A549 (cell line): ENCODE results near the gene GRK6. TPM values are rescaled to one million over a fixed set of nuclear protein-coding genes. Genes with fewer than 3 reads are reported as not detected.

Experiments used
- ATAC-seq, 2 experiments: fragments of 200-7000 bp in 1 of 2; fragments of >200 bp in 1 of 2; cut with Nextera tagmentation in 1 of 2; cut with Tn5 transposase in 1 of 2; 3 replicates each; pipeline versions ENCODE4 v1.8.0 to v1.9.1; 2018 to 2020; ENCODE audit warnings: mild to moderate bottlenecking in 1 of 2, moderate library complexity in 1 of 2
- CTCF ChIA-PET: fragments of 300-600 bp; sonication (Branson Sonifier 250); formaldehyde crosslinking; extraction: SDS; loops from one replicate; lab custom pipeline; 2021; ENCODE audit warnings: antibody characterized with exemption, inconsistent platforms; lab: Yijun Ruan, JAX
- POLR2A ChIA-PET: fragments of 350-600 bp; formaldehyde crosslinking; extraction: SDS; loops from one replicate; lab custom pipeline; 2021; ENCODE audit warnings: antibody characterized with exemption, inconsistent platforms; lab: Yijun Ruan, JAX
- DNase-seq, 2 experiments: peaks; one replicate each; pipeline versions ENCODE4 v3.0.0 to v3.0.0-alpha.2; 2011 to 2016; ENCODE audit warnings: low read depth in 1 of 2, low spot score in 1 of 2
- FAIRE-seq: peaks from 2 replicates; lab custom pipeline; 2011; peaks lifted over from hg19 to GRCh38; lab: Jason Lieb, UNC
- H3K27ac ChIP-seq, 2 experiments: fragments of >200 bp; sonication (Bioruptor Twin); formaldehyde crosslinking; 3 replicates each; pipeline ENCODE4 v1.5.1; 2016 to 2017
- H3K4me1 ChIP-seq: fragments of >200 bp; sonication (Bioruptor Twin); formaldehyde crosslinking; 3 replicates; pipeline ENCODE4 v1.6.1; 2016
- H3K4me2 ChIP-seq: fragments of >200 bp; sonication (Bioruptor Twin); formaldehyde crosslinking; 3 replicates; pipeline ENCODE4 v1.6.1; 2016
- H3K4me3 ChIP-seq: fragments of >200 bp; sonication (Bioruptor Twin); formaldehyde crosslinking; 3 replicates; pipeline ENCODE4 v1.5.1; 2016
- H3K9me3 ChIP-seq: fragments of >200 bp; sonication (Bioruptor Twin); formaldehyde crosslinking; 3 replicates; pipeline ENCODE4 v1.6.1; 2016
- BHLHE40 ChIP-seq: IDR thresholded peaks from 2 replicates; pipeline ENCODE4 v1.6.1; 2012; ENCODE audit warnings: low read depth, low read length, inconsistent platforms
- CBX2 ChIP-seq: fragments of 200-600 bp; sonication (generic); IDR thresholded peaks from 2 replicates; pipeline ENCODE4 v1.6.1; 2016; ENCODE audit warnings: low read depth, mild to moderate bottlenecking, borderline replicate concordance
- CBX8 ChIP-seq: fragments of 200-600 bp; sonication (generic); IDR thresholded peaks from 2 replicates; pipeline ENCODE4 v1.6.1; 2016
- CEBPB ChIP-seq, 2 experiments: fragments of >200 bp in 1 of 2; sonication (Bioruptor Twin) in 1 of 2; formaldehyde crosslinking in 1 of 2; IDR thresholded peaks; 2 replicates each; pipeline ENCODE4 v1.6.1; 2012 to 2016
- CHD2 ChIP-seq: fragments of 150-350 bp; IDR thresholded peaks from 2 replicates; pipeline ENCODE4 v1.6.1; 2014; ENCODE audit warnings: low read length; ENCODE audit not compliant: partially characterized antibody
- EHMT2 ChIP-seq: fragments of 200-600 bp; sonication (generic); IDR thresholded peaks from 2 replicates; pipeline ENCODE4 v1.6.1; 2016; ENCODE audit warnings: antibody characterized with exemption, low read depth, mild to moderate bottlenecking, moderate library complexity
- FOSL2 ChIP-seq, 2 experiments: fragments of 450-650 bp in 1 of 2; fragments of >200 bp in 1 of 2; sonication (Bioruptor Twin) in 1 of 2; formaldehyde crosslinking; IDR thresholded peaks; 2 replicates each; pipeline versions ENCODE4 v1.5.0 to v1.6.1; 2016 to 2020; ENCODE audit warnings: mild to moderate bottlenecking in 1 of 2, moderate library complexity in 1 of 2
- HDAC2 ChIP-seq: fragments of 200-600 bp; sonication (generic); IDR thresholded peaks from 2 replicates; pipeline ENCODE4 v1.6.1; 2016
- HOXA7 ChIP-seq: fragments of 250-450 bp; sonication (Bioruptor Pico); IDR thresholded peaks from 2 replicates; pipeline ENCODE4 v1.5.0; 2020; ENCODE audit warnings: mild to moderate bottlenecking, moderate library complexity
- HOXB5 ChIP-seq: fragments of 250-450 bp; sonication (Bioruptor Pico); IDR thresholded peaks from 2 replicates; pipeline ENCODE4 v1.5.0; 2020; ENCODE audit warnings: mild to moderate bottlenecking, moderate library complexity
- JUN ChIP-seq, 2 experiments: fragments of >200 bp; sonication (Bioruptor Twin); formaldehyde crosslinking; IDR thresholded peaks; 2 replicates in 1 of 2; 3 replicates in 1 of 2; pipeline ENCODE4 v1.6.1; 2016 to 2017
- KDM1A ChIP-seq: fragments of 200-600 bp; sonication (generic); IDR thresholded peaks from 2 replicates; pipeline ENCODE4 v1.6.1; 2016; ENCODE audit warnings: low read depth, mild to moderate bottlenecking
- KDM5A ChIP-seq: fragments of 200-600 bp; sonication (generic); IDR thresholded peaks from 2 replicates; pipeline ENCODE4 v1.6.1; 2016; ENCODE audit warnings: antibody characterized with exemption, mild to moderate bottlenecking
- MAFK ChIP-seq: fragments of 450-650 bp; IDR thresholded peaks from 2 replicates; pipeline ENCODE4 v1.6.1; 2014; ENCODE audit not compliant: partially characterized antibody
- MAZ ChIP-seq: fragments of 150-350 bp; IDR thresholded peaks from 2 replicates; pipeline ENCODE4 v1.6.1; 2014; ENCODE audit warnings: antibody characterized with exemption, low read depth, low read length, borderline replicate concordance
- MYC ChIP-seq: IDR thresholded peaks from 2 replicates; pipeline ENCODE4 v1.6.1; 2012; ENCODE audit warnings: mild to moderate bottlenecking, inconsistent platforms, low read length, improper control_type of control experiment, borderline replicate concordance
- NR3C1 ChIP-seq: fragments of >200 bp; sonication (Bioruptor Twin); formaldehyde crosslinking; IDR thresholded peaks from 3 replicates; pipeline ENCODE4 v1.6.1; 2017
- POLR2A ChIP-seq: IDR thresholded peaks from 2 replicates; pipeline ENCODE4 v1.6.1; 2012; ENCODE audit warnings: mild to moderate bottlenecking, low read length
- POLR2AphosphoS2 ChIP-seq: conservative IDR thresholded peaks from 2 replicates; pipeline ENCODE4 v1.6.1; 2012; ENCODE audit warnings: low read length, improper control_type of control experiment, inconsistent platforms
- RAD21 ChIP-seq, 2 experiments: fragments of >200 bp in 1 of 2; sonication (Bioruptor Twin) in 1 of 2; formaldehyde crosslinking in 1 of 2; IDR thresholded peaks in 1 of 2; conservative IDR thresholded peaks in 1 of 2; 2 replicates in 1 of 2; 3 replicates in 1 of 2; pipeline ENCODE4 v1.6.1; 2012 to 2018; ENCODE audit warnings: inconsistent platforms in 1 of 2
- RARB ChIP-seq: fragments of 250-450 bp; sonication (Bioruptor Pico); IDR thresholded peaks from 2 replicates; pipeline ENCODE4 v1.8.0; 2021; ENCODE audit warnings: mild to moderate bottlenecking, moderate library complexity
- RCOR1 ChIP-seq: fragments of 150-350 bp; IDR thresholded peaks from 2 replicates; pipeline ENCODE4 v1.6.1; 2014; ENCODE audit warnings: antibody characterized with exemption, low read length, low read depth
- RFX5 ChIP-seq: fragments of 450-650 bp; IDR thresholded peaks from 2 replicates; pipeline ENCODE4 v1.7.1; 2014; ENCODE audit warnings: antibody characterized with exemption, mild to moderate bottlenecking, moderate library complexity
- SMC3 ChIP-seq: fragments of >200 bp; sonication (Bioruptor Twin); formaldehyde crosslinking; IDR thresholded peaks from 3 replicates; pipeline ENCODE4 v1.6.1; 2018; ENCODE audit warnings: inconsistent platforms
- TFCP2L1 ChIP-seq: fragments of 250-450 bp; sonication (Bioruptor Pico); IDR thresholded peaks from 2 replicates; pipeline ENCODE4 v1.5.0; 2021; ENCODE audit warnings: mild to moderate bottlenecking
- TP53 ChIP-seq: fragments of 250-450 bp; sonication (Bioruptor Pico); IDR thresholded peaks from 2 replicates; pipeline ENCODE4 v1.5.0; 2021; ENCODE audit warnings: mild to moderate bottlenecking, moderate library complexity
- ZFP36 ChIP-seq: fragments of 450-650 bp; IDR thresholded peaks from 2 replicates; pipeline ENCODE4 v1.6.1; 2014; ENCODE audit warnings: borderline replicate concordance; ENCODE audit not compliant: partially characterized antibody
- ZNF302 ChIP-seq: fragments of 250-450 bp; sonication (Bioruptor Pico); IDR thresholded peaks from 2 replicates; pipeline ENCODE4 v1.9.0; 2021; ENCODE audit warnings: inconsistent platforms, mild to moderate bottlenecking, moderate library complexity
- ZSCAN20 ChIP-seq: fragments of 250-450 bp; sonication (Bioruptor Pico); IDR thresholded peaks from 2 replicates; pipeline ENCODE4 v1.8.0; 2022; ENCODE audit warnings: mild to moderate bottlenecking, moderate library complexity
- WGBS: methylation state at CpG from one replicate; pipeline ENCODE4 v1.1.6; 2017; ENCODE audit errors: missing lambda C conversion rate; 5-methylcytosine and 5-hydroxymethylcytosine counted together
- polyA plus RNA-seq, 4 experiments: library from polyadenylated mRNA; depleted of rRNA in 3 of 4; stranded (reverse); fragments of >200 nt; fragmentation: RNase III in 1 of 4; extraction: RNeasy Plus Mini Kit Qiagen cat#74134 plus additional on column Dnase treatment in 1 of 4; gene quantifications; 2 replicates in 3 of 4; 3 replicates in 1 of 4; pipeline ENCODE4 v1.2.3, GENCODE V29; 2011 to 2017
- TF ChIP-seq, protein P1 (sequence below): fragments of 250-450 bp; sonication (Bioruptor Pico); IDR thresholded peaks from 2 replicates; pipeline ENCODE4 v1.5.0; 2020; ENCODE audit warnings: low read depth, mild to moderate bottlenecking, moderate library complexity
- TF ChIP-seq, protein P2 (sequence below): IDR thresholded peaks from 2 replicates; pipeline ENCODE4 v1.6.1; 2012
- TF ChIP-seq, protein P3 (sequence below): fragments of >200 bp; sonication (Bioruptor Twin); formaldehyde crosslinking; IDR thresholded peaks from 3 replicates; pipeline ENCODE4 v1.5.1; 2016
- TF ChIP-seq, protein P4 (sequence below): IDR thresholded peaks from 2 replicates; pipeline ENCODE4 v1.6.1; 2012; ENCODE audit warnings: low read depth, borderline replicate concordance
- TF ChIP-seq, protein P5 (sequence below): fragments of 450-650 bp; IDR thresholded peaks from 2 replicates; pipeline ENCODE4 v1.6.1; 2014; ENCODE audit warnings: antibody characterized with exemption
- TF ChIP-seq, protein P6 (sequence below): fragments of >200 bp; sonication (Bioruptor Twin); formaldehyde crosslinking; IDR thresholded peaks from 3 replicates; pipeline ENCODE4 v1.6.1; 2016

Gene GRK6
- polyA plus RNA-seq, 2 of the 4 experiments (the other 2 are of a cell fraction) = 20.1 to 28.8 TPM

DNA sequence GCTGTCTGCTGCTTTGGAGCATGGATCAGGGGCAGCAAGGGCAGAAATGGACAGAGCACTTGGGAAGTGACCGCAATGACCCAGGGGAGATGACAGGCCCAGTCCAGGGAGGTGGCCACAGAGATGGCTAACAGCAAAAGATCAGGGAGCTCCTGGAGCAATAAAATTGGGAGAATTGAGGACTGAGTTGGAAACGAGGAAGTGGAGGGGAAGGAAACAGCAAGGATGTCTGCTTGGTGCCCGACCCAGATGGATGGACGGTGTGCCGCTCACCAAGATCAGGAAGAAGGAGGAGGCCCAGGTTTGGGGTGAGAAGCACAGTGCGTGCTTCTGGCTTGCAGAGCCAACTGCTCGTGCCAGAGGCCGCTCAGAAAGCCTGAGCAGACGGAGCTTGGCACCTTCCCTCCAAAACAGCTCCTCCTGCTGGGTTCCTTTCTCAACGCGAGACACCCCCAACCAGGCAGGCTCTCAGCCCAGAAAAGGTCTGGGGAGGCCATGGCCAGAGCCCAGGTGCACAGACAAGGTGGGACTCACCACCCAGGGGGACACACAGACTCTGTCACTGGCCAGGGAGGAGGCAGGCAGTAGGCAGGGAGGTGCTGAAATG is 44.0 kb upstream of the GRK6 start (continued):
- TF ChIP-seq, protein P1, sequence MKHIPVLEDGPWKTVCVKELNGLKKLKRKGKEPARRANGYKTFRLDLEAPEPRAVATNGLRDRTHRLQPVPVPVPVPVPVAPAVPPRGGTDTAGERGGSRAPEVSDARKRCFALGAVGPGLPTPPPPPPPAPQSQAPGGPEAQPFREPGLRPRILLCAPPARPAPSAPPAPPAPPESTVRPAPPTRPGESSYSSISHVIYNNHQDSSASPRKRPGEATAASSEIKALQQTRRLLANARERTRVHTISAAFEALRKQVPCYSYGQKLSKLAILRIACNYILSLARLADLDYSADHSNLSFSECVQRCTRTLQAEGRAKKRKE (CRISPR knock-in tag) = no peak
- no peak for TF ChIP-seq TP53
- no peak for TF ChIP-seq MAFK
- TF ChIP-seq MAZ = no peak
- no peak for TF ChIP-seq NR3C1
- TF ChIP-seq POLR2A = no peak
- no peak for TF ChIP-seq ZSCAN20 (CRISPR knock-in tag)
- no peak for TF ChIP-seq RFX5
- TF ChIP-seq, protein P2, sequence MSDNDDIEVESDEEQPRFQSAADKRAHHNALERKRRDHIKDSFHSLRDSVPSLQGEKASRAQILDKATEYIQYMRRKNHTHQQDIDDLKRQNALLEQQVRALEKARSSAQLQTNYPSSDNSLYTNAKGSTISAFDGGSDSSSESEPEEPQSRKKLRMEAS = peak; percentile 41; the same call in 1 of the 2 replicates
- TF ChIP-seq, protein P3, sequence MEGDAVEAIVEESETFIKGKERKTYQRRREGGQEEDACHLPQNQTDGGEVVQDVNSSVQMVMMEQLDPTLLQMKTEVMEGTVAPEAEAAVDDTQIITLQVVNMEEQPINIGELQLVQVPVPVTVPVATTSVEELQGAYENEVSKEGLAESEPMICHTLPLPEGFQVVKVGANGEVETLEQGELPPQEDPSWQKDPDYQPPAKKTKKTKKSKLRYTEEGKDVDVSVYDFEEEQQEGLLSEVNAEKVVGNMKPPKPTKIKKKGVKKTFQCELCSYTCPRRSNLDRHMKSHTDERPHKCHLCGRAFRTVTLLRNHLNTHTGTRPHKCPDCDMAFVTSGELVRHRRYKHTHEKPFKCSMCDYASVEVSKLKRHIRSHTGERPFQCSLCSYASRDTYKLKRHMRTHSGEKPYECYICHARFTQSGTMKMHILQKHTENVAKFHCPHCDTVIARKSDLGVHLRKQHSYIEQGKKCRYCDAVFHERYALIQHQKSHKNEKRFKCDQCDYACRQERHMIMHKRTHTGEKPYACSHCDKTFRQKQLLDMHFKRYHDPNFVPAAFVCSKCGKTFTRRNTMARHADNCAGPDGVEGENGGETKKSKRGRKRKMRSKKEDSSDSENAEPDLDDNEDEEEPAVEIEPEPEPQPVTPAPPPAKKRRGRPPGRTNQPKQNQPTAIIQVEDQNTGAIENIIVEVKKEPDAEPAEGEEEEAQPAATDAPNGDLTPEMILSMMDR = 0 out of 3 replicates have a peak, but pooled peaks have one; percentile 11
- TF ChIP-seq, protein P4, sequence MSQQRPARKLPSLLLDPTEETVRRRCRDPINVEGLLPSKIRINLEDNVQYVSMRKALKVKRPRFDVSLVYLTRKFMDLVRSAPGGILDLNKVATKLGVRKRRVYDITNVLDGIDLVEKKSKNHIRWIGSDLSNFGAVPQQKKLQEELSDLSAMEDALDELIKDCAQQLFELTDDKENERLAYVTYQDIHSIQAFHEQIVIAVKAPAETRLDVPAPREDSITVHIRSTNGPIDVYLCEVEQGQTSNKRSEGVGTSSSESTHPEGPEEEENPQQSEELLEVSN = peak; percentile 73; the same call in 1 of the 2 replicates
- TF ChIP-seq JUN (IDR thresholded peaks at IDR 0.05) = no peak
- no peak for TF ChIP-seq MYC
- TF ChIP-seq HOXB5 (CRISPR knock-in tag) = no peak
- TF ChIP-seq, protein P5, sequence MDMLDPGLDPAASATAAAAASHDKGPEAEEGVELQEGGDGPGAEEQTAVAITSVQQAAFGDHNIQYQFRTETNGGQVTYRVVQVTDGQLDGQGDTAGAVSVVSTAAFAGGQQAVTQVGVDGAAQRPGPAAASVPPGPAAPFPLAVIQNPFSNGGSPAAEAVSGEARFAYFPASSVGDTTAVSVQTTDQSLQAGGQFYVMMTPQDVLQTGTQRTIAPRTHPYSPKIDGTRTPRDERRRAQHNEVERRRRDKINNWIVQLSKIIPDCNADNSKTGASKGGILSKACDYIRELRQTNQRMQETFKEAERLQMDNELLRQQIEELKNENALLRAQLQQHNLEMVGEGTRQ = no peak
- no peak for TF ChIP-seq SMC3
- no peak for TF ChIP-seq KDM5A
- TF ChIP-seq TFCP2L1 (CRISPR knock-in tag) = no peak
- no peak for TF ChIP-seq CBX8
- TF ChIP-seq ZNF302 (CRISPR knock-in tag) = no peak
- TF ChIP-seq EHMT2 = no peak
- no peak for TF ChIP-seq RCOR1

DNA sequence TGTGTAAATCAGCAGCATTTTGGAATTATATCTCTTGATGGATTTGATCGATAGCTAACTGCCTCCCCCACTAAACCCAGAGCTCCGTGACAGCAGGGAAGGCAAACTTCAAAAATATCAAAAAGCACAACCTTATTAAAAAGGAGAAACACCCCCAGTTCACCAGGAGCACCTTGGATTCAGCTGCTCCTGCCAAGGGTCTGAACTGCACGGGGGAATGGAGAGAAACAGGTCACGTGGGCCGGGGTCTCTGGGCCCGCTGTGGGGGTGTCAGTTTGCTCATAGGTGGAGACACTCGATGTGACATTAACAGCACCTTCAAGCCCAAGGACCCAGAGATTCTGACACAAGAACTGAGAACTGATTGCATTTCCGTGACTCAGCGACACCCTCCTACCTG is 43.3 kb upstream of the GRK6 start:
- H3K9me3 ChIP-seq = no peaks in the 10 kb centered on the region
- peaks cover 21% of the 10 kb centered on the region for H3K4me1 ChIP-seq
- 83% methylated on average over 9 of the region's 9 CpGs for WGBS
- POLR2A ChIA-PET = no interaction called here
- TF ChIP-seq MAZ (no peak), MYC (no peak), RFX5 (no peak), BHLHE40 (no peak), CEBPB (IDR thresholded peaks at IDR 0.05) (no peak), CHD2 (no peak), HDAC2 (no peak), FOSL2 (IDR thresholded peaks at IDR 0.05) (no peak), FOSL2 (CRISPR knock-in tag; IDR thresholded peaks at IDR 0.05) (no peak), SMC3 (no peak), POLR2AphosphoS2 (no peak), RAD21 (conservative IDR thresholded peaks at IDR 0.05 in 1 of 2, IDR thresholded peaks at IDR 0.05 in 1 of 2) (no peak), HOXA7 (CRISPR knock-in tag) (no peak), ZFP36 (no peak), RARB (CRISPR knock-in tag) (no peak), KDM1A (no peak), CBX2 (no peak)
- TF ChIP-seq, protein P6, sequence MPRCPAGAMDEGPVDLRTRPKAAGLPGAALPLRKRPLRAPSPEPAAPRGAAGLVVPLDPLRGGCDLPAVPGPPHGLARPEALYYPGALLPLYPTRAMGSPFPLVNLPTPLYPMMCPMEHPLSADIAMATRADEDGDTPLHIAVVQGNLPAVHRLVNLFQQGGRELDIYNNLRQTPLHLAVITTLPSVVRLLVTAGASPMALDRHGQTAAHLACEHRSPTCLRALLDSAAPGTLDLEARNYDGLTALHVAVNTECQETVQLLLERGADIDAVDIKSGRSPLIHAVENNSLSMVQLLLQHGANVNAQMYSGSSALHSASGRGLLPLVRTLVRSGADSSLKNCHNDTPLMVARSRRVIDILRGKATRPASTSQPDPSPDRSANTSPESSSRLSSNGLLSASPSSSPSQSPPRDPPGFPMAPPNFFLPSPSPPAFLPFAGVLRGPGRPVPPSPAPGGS = no peak
- TF ChIP-seq, protein P4 = no peak
- H3K27ac ChIP-seq = no peak overlapping the region; a peak in 1 of 6 replicates
- FAIRE-seq (no peak), DNase-seq (no peak), ATAC-seq (no peak)
- no peak overlapping the region for H3K4me3 ChIP-seq
- CTCF ChIA-PET = interaction anchor here (1.1 to 43.1 kb wide), 7 partner anchors 4 to 269 kb away, joined by 4 to 1107 read pairs (median 11); partner anchors contain the start of genes F12, PFN3, PRR7 and SLC34A1
- no peak overlapping the region for H3K4me2 ChIP-seq
